GM12878 (cell line): ENCODE measurements around the gene PRR3. TPM values are rescaled to one million over a fixed set of nuclear protein-coding genes. Genes with fewer than 3 reads are reported as not detected.
A peak's percentile ranks its signal among the peaks of the same experiment; 100 is the strongest.

ENCODE experiments used
- ATAC-seq: fragments of 200-7000 bp; cut with Tn5 transposase; 3 replicates; pipeline ENCODE4 v1.9.1; 2020; ENCODE audit warnings: mild to moderate bottlenecking, moderate library complexity
- BruUV-seq: library from RNA; stranded (reverse); fragments of 400-500 nt; replicated peaks from 2 replicates; lab custom pipeline; 2021; lab: Mats Ljungman, UMichigan
- CTCF ChIA-PET: fragments of 300-600 bp; sonication (Branson Sonifier 250); formaldehyde crosslinking; extraction: SDS; loops from one replicate; lab custom pipeline; 2021; ENCODE audit warnings: inconsistent platforms; lab: Yijun Ruan, JAX
- POLR2A ChIA-PET: fragments of 350-600 bp; formaldehyde crosslinking; extraction: SDS; loops from one replicate; lab custom pipeline; 2021; ENCODE audit warnings: inconsistent platforms; lab: Charles Lee
- RAD21 ChIA-PET: fragments of 300-600 bp; sonication (Branson Sonifier 250); formaldehyde crosslinking; loops from one replicate; lab custom pipeline; 2023; ENCODE audit warnings: antibody characterized with exemption; ENCODE audit not compliant: unreplicated experiment; lab: Charles Lee
- SMC1A ChIA-PET: fragments of 300-600 bp; sonication (Branson Sonifier 250); formaldehyde crosslinking; loops from one replicate; lab custom pipeline; 2023; ENCODE audit not compliant: unreplicated experiment, uncharacterized antibody; lab: Charles Lee
- DNase-seq: peaks from one replicate; pipeline ENCODE4 v3.0.0-alpha.2; 2011; ENCODE audit warnings: low read depth, low spot score
- FAIRE-seq: peaks from 3 replicates; lab custom pipeline; 2011; peaks lifted over from hg19 to GRCh38; lab: Jason Lieb, UNC
- H2AFZ ChIP-seq: 2 replicates; pipeline ENCODE4 v1.6.0; 2011; ENCODE audit warnings: low read depth, low read length, control low read depth; ENCODE audit not compliant: control insufficient read depth
- H3K27ac ChIP-seq: 2 replicates; pipeline ENCODE4 v1.5.1; 2011; ENCODE audit warnings: control low read depth; ENCODE audit not compliant: control insufficient read depth, insufficient read depth
- H3K27me3 ChIP-seq, 2 experiments: replicated peaks in 1 of 2; 2 replicates each; pipeline versions ENCODE4 v1.6.0 to v1.6.1; 2011; ENCODE audit warnings: low read length in 1 of 2; ENCODE audit not compliant: control insufficient read depth in 2 of 2, insufficient read depth in 2 of 2
- H3K36me3 ChIP-seq, 2 experiments: 2 replicates each; pipeline ENCODE4 v1.5.1; 2011; ENCODE audit warnings: low read length in 1 of 2; ENCODE audit not compliant: control insufficient read depth in 2 of 2, insufficient read depth in 2 of 2
- H3K4me1 ChIP-seq: 2 replicates; pipeline ENCODE4 v1.6.1; 2011; ENCODE audit warnings: mild to moderate bottlenecking, low read length, moderate library complexity, mixed read lengths; ENCODE audit not compliant: control insufficient read depth, insufficient read depth
- H3K4me2 ChIP-seq: 2 replicates; pipeline ENCODE4 v1.6.0; 2011; ENCODE audit warnings: control low read depth; ENCODE audit not compliant: control insufficient read depth, insufficient read depth
- H3K4me3 ChIP-seq: fragments of 200-600 bp; sonication (generic); 2 replicates; pipeline ENCODE4 v1.5.1; 2016
- H3K79me2 ChIP-seq: 2 replicates; pipeline ENCODE4 v1.6.0; 2011; ENCODE audit warnings: low read length; ENCODE audit not compliant: control insufficient read depth, insufficient read depth
- H3K9ac ChIP-seq: 2 replicates; pipeline ENCODE4 v1.8.0; 2011; ENCODE audit warnings: low read length, control low read depth, mixed read lengths; ENCODE audit not compliant: control insufficient read depth, insufficient read depth
- H3K9me3 ChIP-seq: replicated peaks from 3 replicates; pipeline ENCODE4 v1.5.1; 2011; ENCODE audit warnings: mild to moderate bottlenecking, low read length; ENCODE audit not compliant: control insufficient read depth, insufficient read depth
- H4K20me1 ChIP-seq: 2 replicates; pipeline ENCODE4 v1.6.0; 2011; ENCODE audit not compliant: control insufficient read depth, insufficient read depth
- CHD1 ChIP-seq: IDR thresholded peaks from 2 replicates; pipeline ENCODE4 v1.6.1; 2012; ENCODE audit warnings: low read depth, low read length, improper control_type of control experiment
- DPF2 ChIP-seq: fragments of 450-650 bp; IDR thresholded peaks from 2 replicates; pipeline ENCODE4 v1.6.1; 2017; ENCODE audit warnings: mild to moderate bottlenecking
- EGR1 ChIP-seq, 2 experiments: IDR thresholded peaks; 1 replicate in 1 of 2; 2 replicates in 1 of 2; pipeline ENCODE4 v1.6.1; 2011 to 2012; ENCODE audit warnings: low read depth in 2 of 2, low read length in 2 of 2, borderline replicate concordance in 1 of 2, mild to moderate bottlenecking in 1 of 2, moderate library complexity in 1 of 2
- HDAC2 ChIP-seq: fragments of 200-600 bp; sonication (generic); IDR thresholded peaks from 2 replicates; pipeline ENCODE4 v1.6.1; 2017
- IKZF1 ChIP-seq: fragments of 450-650 bp; conservative IDR thresholded peaks from 2 replicates; pipeline ENCODE4 v1.6.1; 2017; ENCODE audit warnings: antibody characterized with exemption, mild to moderate bottlenecking
- IKZF2 ChIP-seq, 2 experiments: fragments of 450-650 bp; IDR thresholded peaks; 2 replicates each; pipeline ENCODE4 v1.6.1; 2017; ENCODE audit warnings: mild to moderate bottlenecking in 2 of 2, moderate library complexity in 2 of 2
- ZBED1 ChIP-seq: IDR thresholded peaks from 2 replicates; pipeline ENCODE4 v1.6.1; 2016; ENCODE audit warnings: borderline replicate concordance
- WGBS: methylation state at CpG from one replicate; pipeline ENCODE4 v1.1.6; 2016; ENCODE audit warnings: low lambda C conversion rate; ENCODE audit not compliant: insufficient replicate concordance, insufficient coverage; ENCODE audit errors: missing lambda C conversion rate; 5-methylcytosine and 5-hydroxymethylcytosine counted together
- in situ Hi-C: fragments of 300-500 bp; cut with MboI; formaldehyde crosslinking; loops from 9 replicates; pipeline ENCODE4 v1.14.3; 2018; ENCODE audit warnings: mixed read lengths
- intact Hi-C: fragments of 100-400 bp; cut with micrococcal nuclease; formaldehyde crosslinking; loops from one replicate; pipeline ENCODE4 v1.14.2; 2022; ENCODE audit not compliant: unreplicated experiment
- polyA plus RNA-seq, 11 experiments: library from polyadenylated mRNA; depleted of rRNA in 4 of 11; unstranded in 6 of 11; stranded (reverse) in 5 of 11; fragments of >200 nt; fragmentation: Nextera tagmentation in 4 of 11; fragmentation: Illumina TruSeq in 1 of 11; extraction: Ambion mirVana in 4 of 11; extraction: Trizol in 1 of 11; gene quantifications; 1 replicate in 1 of 11; 2 replicates in 10 of 11; pipeline versions ENCODE4 v1.2.1 to v1.2.3, GENCODE V29; 2011 to 2016; ENCODE audit warnings: inconsistent platforms in 2 of 11, missing spikeins in 2 of 11, low read depth in 1 of 11
- total RNA-seq, 4 experiments: library from RNA; depleted of rRNA in 3 of 4; stranded (reverse); fragments of >200 nt in 3 of 4; fragmentation: Illumina TruSeq in 1 of 4; extraction: Trizol in 1 of 4; gene quantifications; 2 replicates each; pipeline versions ENCODE4 v1.2.1 to v1.2.3, GENCODE V29; 2013 to 2021
- TF ChIP-seq, protein P1 (sequence below): fragments of 450-650 bp; IDR thresholded peaks from 2 replicates; pipeline ENCODE4 v1.6.1; 2017; ENCODE audit warnings: low read depth, mild to moderate bottlenecking, moderate library complexity
- TF ChIP-seq, protein P2 (sequence below): fragments of 450-650 bp; IDR thresholded peaks from 2 replicates; pipeline ENCODE4 v1.6.1; 2014; ENCODE audit warnings: mild to moderate bottlenecking
- TF ChIP-seq, protein P3 (sequence below): fragments of 150-350 bp; IDR thresholded peaks from 2 replicates; pipeline ENCODE4 v1.6.1; 2016; ENCODE audit warnings: low read depth, low read length

PRR3 gene
- total and polyA plus RNA-seq, 10 of the 15 experiments (the other 5 are each of a cell fraction or from before 2014, with no cell fraction given), result 14.0 to 38.2 (median 20.5) TPM

DNA sequence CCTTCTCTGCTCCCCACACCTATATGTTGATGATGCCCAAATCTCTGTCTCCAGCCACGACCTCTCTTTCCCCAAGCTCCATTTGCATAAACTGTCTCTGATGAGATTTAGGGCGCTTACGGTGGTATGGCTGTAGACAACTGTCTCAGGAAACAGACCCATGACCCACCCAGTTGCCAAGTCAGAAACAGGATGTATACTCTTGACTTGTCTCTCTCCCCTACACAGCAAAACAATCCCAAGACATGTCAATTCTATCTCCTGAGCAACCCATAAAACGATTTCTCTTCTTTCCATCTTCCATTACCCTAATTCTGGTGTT, 14.7 kb upstream of the PRR3 start:
- no peaks in the 10 kb centered on the region for H3K9me3 ChIP-seq
- 0% methylated on average over 4 of the region's 4 CpGs for WGBS
- no peak overlapping the region for H2AFZ ChIP-seq
- in situ Hi-C loops, result no loop called here
- peaks cover 7% of the 10 kb centered on the region; the same call in 1 of the 2 replicates for H3K4me1 ChIP-seq
- H4K20me1 ChIP-seq, result no peaks in the 10 kb centered on the region
- peak; percentile 44 for ATAC-seq
- TF ChIP-seq, protein P1, sequence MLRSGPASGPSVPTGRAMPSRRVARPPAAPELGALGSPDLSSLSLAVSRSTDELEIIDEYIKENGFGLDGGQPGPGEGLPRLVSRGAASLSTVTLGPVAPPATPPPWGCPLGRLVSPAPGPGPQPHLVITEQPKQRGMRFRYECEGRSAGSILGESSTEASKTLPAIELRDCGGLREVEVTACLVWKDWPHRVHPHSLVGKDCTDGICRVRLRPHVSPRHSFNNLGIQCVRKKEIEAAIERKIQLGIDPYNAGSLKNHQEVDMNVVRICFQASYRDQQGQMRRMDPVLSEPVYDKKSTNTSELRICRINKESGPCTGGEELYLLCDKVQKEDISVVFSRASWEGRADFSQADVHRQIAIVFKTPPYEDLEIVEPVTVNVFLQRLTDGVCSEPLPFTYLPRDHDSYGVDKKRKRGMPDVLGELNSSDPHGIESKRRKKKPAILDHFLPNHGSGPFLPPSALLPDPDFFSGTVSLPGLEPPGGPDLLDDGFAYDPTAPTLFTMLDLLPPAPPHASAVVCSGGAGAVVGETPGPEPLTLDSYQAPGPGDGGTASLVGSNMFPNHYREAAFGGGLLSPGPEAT, result no peak
- TF ChIP-seq EGR1 (IDR thresholded peaks at IDR 0.05; ENCODE audit: borderline replicate concordance in 1 of 2, low read depth in 2 of 2, low read length in 2 of 2), result no peak
- TF ChIP-seq DPF2, result no peak
- TF ChIP-seq IKZF1, result no peak
- TF ChIP-seq HDAC2, result no peak
- TF ChIP-seq CHD1, result no peak
- no peak for TF ChIP-seq IKZF2 (IDR thresholded peaks at IDR 0.05)
- TF ChIP-seq, protein P2, sequence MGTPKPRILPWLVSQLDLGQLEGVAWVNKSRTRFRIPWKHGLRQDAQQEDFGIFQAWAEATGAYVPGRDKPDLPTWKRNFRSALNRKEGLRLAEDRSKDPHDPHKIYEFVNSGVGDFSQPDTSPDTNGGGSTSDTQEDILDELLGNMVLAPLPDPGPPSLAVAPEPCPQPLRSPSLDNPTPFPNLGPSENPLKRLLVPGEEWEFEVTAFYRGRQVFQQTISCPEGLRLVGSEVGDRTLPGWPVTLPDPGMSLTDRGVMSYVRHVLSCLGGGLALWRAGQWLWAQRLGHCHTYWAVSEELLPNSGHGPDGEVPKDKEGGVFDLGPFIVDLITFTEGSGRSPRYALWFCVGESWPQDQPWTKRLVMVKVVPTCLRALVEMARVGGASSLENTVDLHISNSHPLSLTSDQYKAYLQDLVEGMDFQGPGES, result no peak
- TF ChIP-seq, protein P3, sequence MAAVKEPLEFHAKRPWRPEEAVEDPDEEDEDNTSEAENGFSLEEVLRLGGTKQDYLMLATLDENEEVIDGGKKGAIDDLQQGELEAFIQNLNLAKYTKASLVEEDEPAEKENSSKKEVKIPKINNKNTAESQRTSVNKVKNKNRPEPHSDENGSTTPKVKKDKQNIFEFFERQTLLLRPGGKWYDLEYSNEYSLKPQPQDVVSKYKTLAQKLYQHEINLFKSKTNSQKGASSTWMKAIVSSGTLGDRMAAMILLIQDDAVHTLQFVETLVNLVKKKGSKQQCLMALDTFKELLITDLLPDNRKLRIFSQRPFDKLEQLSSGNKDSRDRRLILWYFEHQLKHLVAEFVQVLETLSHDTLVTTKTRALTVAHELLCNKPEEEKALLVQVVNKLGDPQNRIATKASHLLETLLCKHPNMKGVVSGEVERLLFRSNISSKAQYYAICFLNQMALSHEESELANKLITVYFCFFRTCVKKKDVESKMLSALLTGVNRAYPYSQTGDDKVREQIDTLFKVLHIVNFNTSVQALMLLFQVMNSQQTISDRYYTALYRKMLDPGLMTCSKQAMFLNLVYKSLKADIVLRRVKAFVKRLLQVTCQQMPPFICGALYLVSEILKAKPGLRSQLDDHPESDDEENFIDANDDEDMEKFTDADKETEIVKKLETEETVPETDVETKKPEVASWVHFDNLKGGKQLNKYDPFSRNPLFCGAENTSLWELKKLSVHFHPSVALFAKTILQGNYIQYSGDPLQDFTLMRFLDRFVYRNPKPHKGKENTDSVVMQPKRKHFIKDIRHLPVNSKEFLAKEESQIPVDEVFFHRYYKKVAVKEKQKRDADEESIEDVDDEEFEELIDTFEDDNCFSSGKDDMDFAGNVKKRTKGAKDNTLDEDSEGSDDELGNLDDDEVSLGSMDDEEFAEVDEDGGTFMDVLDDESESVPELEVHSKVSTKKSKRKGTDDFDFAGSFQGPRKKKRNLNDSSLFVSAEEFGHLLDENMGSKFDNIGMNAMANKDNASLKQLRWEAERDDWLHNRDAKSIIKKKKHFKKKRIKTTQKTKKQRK, result no peak
- no peak for TF ChIP-seq ZBED1
- TF ChIP-seq, all 136 proteins: peak for 0
- DNase-seq (no peak), FAIRE-seq (peak; percentile 62)
- ChIA-PET SMC1A (interaction anchor here (1.1 to 12.5 kb wide), 19 partner anchors 12 to 372 kb away, joined by 3 to 221 read pairs (median 5); partner anchors contain the start of gene VARS2), CTCF (interaction anchor here (0.8 to 15.6 kb wide), 22 partner anchors 12 to 538 kb away, joined by 3 to 480 read pairs (median 13); partner anchors contain the start of genes ABCF1, DHX16, GNL1 and PRR3), RAD21 (interaction anchor here (0.7 to 8.4 kb wide), 13 partner anchors 9 to 193 kb away, joined by 3 to 159 read pairs (median 5); no protein-coding TSS in a partner anchor), POLR2A (interaction anchor here (1.2 to 1.4 kb wide), 3 partner anchors 13 to 60 kb away, joined by 3 to 5 read pairs (median 3); no protein-coding TSS in a partner anchor)
- H3K27ac ChIP-seq, result no peak overlapping the region
- intact Hi-C loops, result loop anchor here (5.0 kb wide), 2 partner anchors 130 to 195 kb away; partner anchors contain the start of gene DHX16
- H3K27me3 ChIP-seq, result no peaks in the 10 kb centered on the region
- no TSS peak for BruUV-seq
- H3K9ac ChIP-seq, result no peak overlapping the region
- no peak overlapping the region for H3K4me3 ChIP-seq
- H3K36me3 ChIP-seq, result peaks cover under 1 to 1% of the 10 kb centered on the region in 2 experiments; a peak in 2 of 4 replicates
- no peak overlapping the region for H3K4me2 ChIP-seq
- H3K79me2 ChIP-seq, result no peaks in the 10 kb centered on the region
